Lung (tissue), 12 donors: ENCODE data around the gene DDIT4L. TPM values are rescaled to one million over a fixed set of nuclear protein-coding genes. Genes with fewer than 3 reads are reported as not detected.
A peak's percentile ranks its signal among the peaks of the same experiment; 100 is the strongest.
"Not testable (repeated sequence)": the region's sequence is repeated elsewhere in the genome, so short reads cannot be mapped to it uniquely, and the experiment has no call there.

Experiments used
- ATAC-seq: fragments of 200-7000 bp; cut with Tn5 transposase; one replicate; pipeline ENCODE4 v1.9.1; 2020; ENCODE audit warnings: moderate number of reproducible peaks; ENCODE audit not compliant: insufficient read depth, low FRiP score
- DNase-seq, 3 donors: peaks; one replicate each; pipeline ENCODE4 v3.0.0-alpha.2; 2013 to 2017
- H3K27ac ChIP-seq, 2 donors: one replicate each; pipeline ENCODE4 v1.5.1; 2013; ENCODE audit warnings: mild to moderate bottlenecking in 2 of 2, moderate library complexity in 2 of 2, control low read depth in 1 of 2, inconsistent platforms in 1 of 2, low read depth in 1 of 2, low read length in 1 of 2
- H3K27me3 ChIP-seq, 3 donors: one replicate each; pipeline ENCODE4 v1.5.1; 2013; ENCODE audit warnings: low read length in 2 of 3; ENCODE audit not compliant: control insufficient read depth in 3 of 3, insufficient read depth in 3 of 3
- H3K36me3 ChIP-seq, 4 donors: one replicate each; pipeline ENCODE4 v1.5.1; 2013; ENCODE audit warnings: low read length in 4 of 4, mild to moderate bottlenecking in 1 of 4, moderate library complexity in 1 of 4; ENCODE audit not compliant: control insufficient read depth in 4 of 4, insufficient read depth in 4 of 4
- H3K4me1 ChIP-seq, 5 donors: one replicate each; pipeline ENCODE4 v1.5.1; 2013; ENCODE audit warnings: low read length in 5 of 5, mild to moderate bottlenecking in 2 of 5, moderate library complexity in 1 of 5; ENCODE audit not compliant: control insufficient read depth in 5 of 5, insufficient read depth in 5 of 5
- H3K4me3 ChIP-seq: one replicate; pipeline ENCODE4 v1.5.1; 2013; ENCODE audit warnings: mild to moderate bottlenecking, control low read depth, moderate library complexity
- H3K9ac ChIP-seq, 2 donors: one replicate each; pipeline ENCODE4 v1.5.1; 2013; ENCODE audit warnings: low read length in 2 of 2, control low read depth in 1 of 2; ENCODE audit not compliant: insufficient read depth in 1 of 2
- H3K9me3 ChIP-seq, 4 donors: one replicate each; pipeline ENCODE4 v1.5.1; 2013; ENCODE audit warnings: low read length in 3 of 4, mild to moderate bottlenecking in 1 of 4, moderate library complexity in 1 of 4; ENCODE audit not compliant: control insufficient read depth in 4 of 4, insufficient read depth in 3 of 4
- CTCF ChIP-seq: IDR thresholded peaks from 2 replicates; pipeline ENCODE4 v1.5.1; 2012; ENCODE audit warnings: mild to moderate bottlenecking; ENCODE audit errors: control extremely low read depth, extremely low read depth
- WGBS, 2 donors: extraction: QIAGEN DNeasy Blood & Tissue Kit; methylation state at CpG; one replicate each; pipeline ENCODE4 v1.1.7; 2013; 5-methylcytosine and 5-hydroxymethylcytosine counted together
- polyA plus RNA-seq, 2 donors: library from polyadenylated mRNA; stranded (reverse); fragments of 200-250 nt; gene quantifications; one replicate each; pipeline ENCODE4 v1.2.1, GENCODE V29; 2013
- total RNA-seq, 2 donors: library from RNA; depleted of rRNA in 1 of 2; stranded (reverse); fragments of >200 nt in 1 of 2; gene quantifications; one replicate each; pipeline ENCODE4 v1.2.1, GENCODE V29; 2014 to 2021
- donor health status: control.
- donor health status: control.
- donor health status: Bipolar disorder and iron deficiency.
- donor health status: healthy.
- donor health status: DM: yes; HTN: yes; CAD: no.

DDIT4L gene
- total and polyA plus RNA-seq, 4 donors: 0.47 to 3.0 (median 1.1) TPM

- TF ChIP-seq CTCF: no peak
- Histone ChIP-seq H3K4me3 (no peak overlapping the region), H3K9ac (no peak overlapping the region), H3K9me3 (no peaks in the 10 kb centered on the region), H3K4me1 (no peaks in the 10 kb centered on the region), H3K27me3 (no peaks in the 10 kb centered on the region), H3K36me3 (no peaks in the 10 kb centered on the region), H3K27ac (no peak overlapping the region)
- 89 to 99% methylated on average over 1 of the region's 1 CpG for WGBS, 2 donors
- DNase-seq (no peak), ATAC-seq (no peak)
Measured at GRCh38 chr4:100198061-100198460, 7.8 kb upstream of the DDIT4L start.

- not testable (repeated sequence) for H3K36me3 ChIP-seq, H3K9ac ChIP-seq, ATAC-seq, H3K4me1 ChIP-seq, DNase-seq, H3K27ac ChIP-seq, H3K9me3 ChIP-seq, H3K4me3 ChIP-seq, H3K27me3 ChIP-seq
- WGBS, 2 donors: 95 to 96% methylated on average over 33 to 40 of the region's 40 CpGs
Measured at GRCh38 chr4:100196388-100197071, 6.3 kb upstream of the DDIT4L start.

GRCh38 chr4:100190643-100191600, 654 bp upstream of the DDIT4L start:
- no peaks in the 10 kb centered on the region for H3K9me3 ChIP-seq

More at GRCh38 chr4:100190643-100191600, 654 bp upstream of the DDIT4L start:
- H3K4me1 ChIP-seq: peaks cover 0 to 10% (median 4%) of the 10 kb centered on the region in 5 donors
- peak overlapping the region in 1 of 2 donors; percentile 17 for H3K9ac ChIP-seq
- no peak for TF ChIP-seq CTCF
- 19 to 22% methylated on average over 37 of the region's 37 CpGs for WGBS, 2 donors
- H3K27ac ChIP-seq: no peak overlapping the region
- peaks cover 0 to 15% (median 9%) of the 10 kb centered on the region in 3 donors for H3K27me3 ChIP-seq
- H3K36me3 ChIP-seq: no peaks in the 10 kb centered on the region
- H3K4me3 ChIP-seq: peak overlapping the region; percentile 22
- ATAC-seq: peak; percentile 27
- peak; percentile 18 to 35 (median 22) for DNase-seq
